GM21390 (cell line): ENCODE measurements around the gene F13A1.

Experiments
- ATAC-seq: cut with Tn5 transposase; IDR thresholded peaks from one replicate; pipeline ENCODE4 v1.9.1; 2021; ENCODE audit not compliant: unreplicated experiment

Gene F13A1

DNA sequence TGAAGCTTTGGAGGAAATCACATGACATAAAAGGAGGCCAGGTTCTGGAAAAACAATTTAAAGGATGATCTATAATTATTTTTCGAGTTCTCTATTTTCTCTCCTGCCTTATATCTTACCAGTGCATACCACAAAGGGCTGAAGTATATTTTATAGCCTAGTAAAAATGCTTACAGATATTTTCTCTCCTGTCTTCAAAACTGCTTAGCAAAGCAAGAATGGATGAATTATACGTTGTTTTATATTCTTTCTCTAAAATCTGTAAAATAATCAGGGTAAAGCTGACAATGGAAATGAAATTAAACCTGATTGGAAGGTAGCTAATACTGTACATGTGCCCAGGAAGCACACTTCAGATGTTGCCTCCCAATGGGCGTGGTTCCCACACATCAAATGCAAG is 123.7 kb downstream of the F13A1 start:
- no peak for ATAC-seq

DNA sequence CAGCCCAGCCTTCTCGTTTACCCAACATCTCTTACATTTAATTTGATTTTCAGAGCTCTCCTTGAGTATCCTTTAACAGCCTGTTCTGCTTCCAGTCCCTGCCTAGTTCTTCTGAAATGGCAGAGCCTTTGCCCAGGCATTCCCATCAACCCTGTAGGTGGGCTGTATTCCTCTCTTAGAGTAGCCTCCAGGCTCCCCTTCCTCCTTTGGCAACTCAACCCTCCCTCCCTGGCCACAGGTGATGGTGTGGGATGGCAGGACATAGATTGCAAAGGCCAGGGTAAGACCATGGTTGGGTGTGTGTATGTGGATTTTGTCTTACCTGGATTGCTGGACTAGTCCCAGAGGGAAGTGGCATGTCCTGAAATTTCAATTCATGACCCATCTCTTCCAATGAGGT is 125.4 kb downstream of the F13A1 start:
- no peak for ATAC-seq

DNA sequence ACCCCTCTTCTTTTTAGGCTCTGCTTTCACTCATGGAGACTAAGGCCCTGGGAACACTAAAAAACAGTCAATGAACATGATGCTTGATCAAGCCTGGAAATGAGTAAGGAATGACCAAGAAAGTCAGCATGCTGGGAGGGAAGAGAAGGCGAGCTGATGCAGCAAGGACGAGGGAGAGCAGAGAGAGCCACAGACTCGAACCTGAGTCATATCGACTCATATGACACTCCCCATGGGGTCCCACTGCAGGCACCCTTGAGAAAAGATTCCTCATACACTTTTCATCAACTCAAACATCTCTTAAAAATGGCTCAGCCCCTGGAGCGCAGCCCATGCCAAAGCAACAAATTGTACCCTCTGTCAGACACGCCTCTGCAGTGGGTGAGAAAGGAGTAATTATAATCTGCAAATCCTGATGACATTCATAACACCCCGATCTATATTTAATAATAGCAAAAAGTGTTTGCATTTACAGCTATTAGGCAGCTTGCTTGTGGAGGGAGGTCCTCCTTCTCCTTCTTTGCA is 127.2 kb downstream of the F13A1 start:
- ATAC-seq: no peak

DNA sequence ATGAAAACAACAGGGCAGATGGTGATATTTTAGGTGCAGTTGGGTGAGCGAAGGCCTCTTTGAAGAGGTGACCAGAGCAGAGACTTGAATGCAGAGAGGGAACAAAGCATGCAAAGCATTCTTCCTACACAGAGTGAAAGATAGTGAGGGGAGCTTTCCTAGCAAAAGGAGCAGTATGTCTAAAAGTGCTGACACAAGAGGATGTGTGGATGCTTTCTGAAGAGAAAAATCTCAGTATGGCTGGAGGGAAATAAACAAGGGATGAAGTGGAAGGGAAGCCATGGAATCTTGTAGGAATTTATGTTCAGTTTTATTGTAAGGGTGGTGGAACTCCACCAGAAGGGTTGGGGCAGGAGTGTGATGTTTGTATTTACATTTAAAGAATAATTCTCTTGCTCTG is 128.6 kb downstream of the F13A1 start:
- ATAC-seq: no peak

DNA sequence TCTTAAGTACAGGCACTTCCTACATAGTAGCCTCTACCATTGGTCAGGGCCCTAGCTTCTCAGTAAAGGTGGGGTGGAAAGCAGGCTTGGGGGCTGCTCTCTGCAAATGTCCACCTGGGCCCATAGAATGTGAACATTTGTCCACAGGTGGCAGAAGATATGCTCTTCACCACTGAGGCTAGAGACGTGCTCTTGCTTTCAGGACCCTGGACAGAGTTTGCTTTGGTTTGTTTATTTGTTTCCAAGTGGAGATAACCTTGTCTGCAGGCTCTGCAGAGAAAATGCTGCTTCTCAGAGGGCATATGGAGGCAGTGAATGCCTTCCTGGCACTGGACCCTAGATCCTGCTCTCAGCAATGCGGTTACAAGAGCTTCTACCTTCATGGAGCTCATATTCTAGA is 129.0 kb downstream of the F13A1 start:
- ATAC-seq: no peak

DNA sequence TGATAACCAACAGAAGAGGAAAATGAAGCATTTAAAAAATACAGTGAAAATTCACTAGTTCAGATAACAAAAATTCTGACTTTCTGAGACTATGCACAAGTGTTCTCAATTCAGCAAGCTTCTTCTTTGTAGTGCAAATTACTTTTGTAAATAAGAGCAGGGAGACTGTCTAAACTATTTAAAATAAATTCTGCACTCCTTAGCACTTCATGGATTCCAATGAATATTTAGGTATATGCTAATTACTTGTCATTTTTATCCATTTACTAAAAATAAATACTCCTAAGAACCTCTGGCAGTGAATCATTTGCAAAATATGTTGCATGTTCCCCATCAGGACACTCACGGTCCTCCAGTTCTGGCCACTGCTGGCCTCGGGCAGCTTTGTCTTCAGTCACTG is 139.8 kb downstream of the F13A1 start:
- no peak for ATAC-seq

DNA sequence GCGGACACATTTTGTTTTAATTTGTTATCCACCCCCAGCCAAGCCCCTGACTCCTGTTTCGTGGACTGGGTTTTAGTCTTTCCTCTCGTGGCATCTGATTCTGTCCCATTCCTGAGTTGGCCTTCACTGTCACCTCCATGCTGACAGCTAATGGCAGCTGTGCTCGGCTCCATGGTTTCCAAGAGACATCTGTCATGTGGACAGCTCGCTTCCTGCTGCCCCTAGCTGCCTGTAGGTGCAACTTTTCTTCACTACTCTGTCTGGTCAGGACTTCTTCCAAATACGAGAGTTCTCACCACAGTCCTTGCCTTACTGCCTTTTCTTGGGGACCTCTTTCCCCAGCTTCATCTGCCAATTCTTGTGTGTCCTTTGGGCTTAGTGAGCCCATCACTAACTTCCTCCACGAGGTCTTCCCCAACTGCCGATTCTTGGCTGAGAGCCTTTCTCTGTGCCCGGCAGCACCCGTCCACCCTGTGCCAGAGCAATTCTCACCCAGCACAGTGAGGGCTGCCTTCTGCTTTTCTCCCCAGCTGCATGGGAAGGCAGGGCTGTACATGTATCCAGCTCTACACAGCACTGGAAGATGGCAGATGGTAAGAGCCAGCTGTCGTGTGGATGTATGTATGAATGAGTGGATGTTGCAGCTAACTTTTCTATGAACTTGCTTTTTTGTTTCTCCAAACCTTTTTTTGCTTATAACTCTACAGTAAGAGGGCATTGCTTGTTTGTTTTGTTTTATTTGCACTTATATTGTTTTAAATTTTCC is 140.4 kb downstream of the F13A1 start:
- ATAC-seq: no peak

DNA sequence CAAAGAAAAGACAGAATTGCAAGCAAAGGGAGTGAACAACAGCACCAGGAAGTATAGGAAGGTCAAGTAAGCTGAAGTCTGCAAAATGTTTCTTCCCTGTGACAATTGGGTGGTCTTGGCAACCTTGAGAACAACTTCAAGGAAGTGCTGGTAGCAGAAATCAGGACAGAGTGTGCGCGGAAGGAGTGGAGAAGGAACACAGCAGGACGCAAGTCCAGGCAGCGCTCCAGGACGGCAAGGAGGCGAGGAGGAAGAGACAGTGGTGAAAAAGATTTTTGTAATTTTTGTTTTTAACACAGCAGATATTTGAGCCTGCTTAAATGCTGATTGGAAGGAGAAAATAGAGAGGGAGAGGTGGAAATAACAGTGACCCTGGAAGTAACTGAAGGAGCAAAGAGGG is 141.7 kb downstream of the F13A1 start:
- no peak for ATAC-seq

DNA sequence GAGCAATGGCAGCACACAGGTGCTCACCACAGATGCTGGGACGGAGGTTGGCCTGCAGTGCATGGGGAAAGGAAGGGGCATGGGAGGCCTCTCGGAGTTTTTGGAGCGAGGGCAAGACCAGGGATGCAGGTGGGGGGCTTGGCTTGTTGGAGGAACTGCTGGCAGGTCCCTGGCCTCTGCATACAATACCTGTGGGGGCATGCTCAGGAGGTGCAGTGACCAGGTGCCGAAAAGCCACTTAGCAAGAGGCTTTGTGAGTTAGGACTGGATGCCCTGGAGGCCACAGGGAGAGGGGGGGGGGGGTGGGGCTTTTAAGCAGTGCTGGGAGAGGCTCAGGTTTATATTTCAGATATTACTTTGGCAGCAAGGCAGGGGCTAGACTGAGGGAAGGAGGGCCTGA is 142.7 kb downstream of the F13A1 start:
- ATAC-seq: no peak

DNA sequence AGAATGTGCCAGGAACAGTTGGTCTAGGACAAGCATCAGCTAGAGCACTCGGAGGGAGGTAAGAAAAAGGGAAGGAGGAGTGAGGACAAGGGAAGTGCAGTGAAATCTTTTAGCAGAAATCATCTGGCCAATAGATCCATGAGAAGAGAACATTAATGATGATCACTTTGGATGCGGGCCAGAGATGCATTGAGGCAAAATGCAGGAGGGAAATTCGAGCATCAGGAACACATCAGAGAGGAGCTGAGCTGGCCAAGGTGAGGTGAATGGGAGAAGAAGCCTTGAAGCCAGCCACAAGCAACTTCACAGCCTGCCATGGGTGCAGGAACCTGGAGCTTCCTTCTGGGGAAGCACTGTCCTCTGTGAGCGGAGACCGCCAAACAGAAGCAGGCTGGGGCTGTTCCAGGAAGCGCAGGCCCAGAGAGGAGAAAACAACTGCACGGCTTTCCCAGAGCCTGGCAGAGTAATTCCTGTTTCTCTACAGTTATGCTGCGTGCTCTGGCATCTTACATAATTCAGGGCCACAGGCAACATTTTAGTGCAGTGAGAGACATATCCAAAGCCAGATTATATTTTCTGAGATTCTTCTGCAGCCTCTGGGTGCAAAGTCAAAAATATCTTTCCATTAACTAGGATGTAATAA is 143.8 kb downstream of the F13A1 start:
- ATAC-seq: no peak

DNA sequence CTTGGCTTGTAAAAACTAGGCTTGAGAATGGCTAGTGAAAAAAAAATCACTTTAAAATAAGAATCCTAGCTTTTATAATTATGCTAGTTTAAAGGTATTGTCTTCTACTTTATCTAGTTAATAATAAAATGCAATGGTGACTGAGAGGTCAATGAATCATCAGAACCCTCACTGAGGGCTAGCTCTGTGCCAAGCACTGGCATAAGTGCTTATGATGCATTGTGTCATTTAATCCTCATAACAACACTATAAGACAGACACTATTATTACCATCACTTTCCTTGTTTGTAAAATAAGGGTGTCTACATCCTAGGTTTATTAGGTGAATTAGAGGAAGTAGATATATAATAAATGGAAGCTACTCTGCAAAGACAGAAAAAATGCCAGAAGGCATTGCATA is 144.3 kb downstream of the F13A1 start:
- no peak for ATAC-seq

DNA sequence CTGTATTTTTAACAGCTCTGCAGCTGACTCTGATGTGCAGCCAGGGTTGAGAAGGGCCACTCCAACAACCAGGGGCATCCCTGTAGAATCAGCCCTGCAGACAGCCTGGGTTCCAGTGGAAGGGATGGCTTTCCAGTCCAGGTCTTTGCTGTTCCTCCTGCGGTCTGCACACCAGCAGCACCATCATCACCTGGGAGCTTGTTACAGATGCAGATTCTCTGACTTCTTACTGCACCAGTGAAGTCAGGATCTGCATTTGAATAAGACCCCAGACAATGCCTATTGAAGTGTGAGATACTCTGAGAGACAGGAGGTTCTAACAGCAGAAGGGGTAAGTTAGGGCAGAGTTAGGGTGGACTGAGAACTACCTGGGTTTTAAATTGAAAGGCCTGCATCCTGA is 151.3 kb downstream of the F13A1 start:
- ATAC-seq: no peak

DNA sequence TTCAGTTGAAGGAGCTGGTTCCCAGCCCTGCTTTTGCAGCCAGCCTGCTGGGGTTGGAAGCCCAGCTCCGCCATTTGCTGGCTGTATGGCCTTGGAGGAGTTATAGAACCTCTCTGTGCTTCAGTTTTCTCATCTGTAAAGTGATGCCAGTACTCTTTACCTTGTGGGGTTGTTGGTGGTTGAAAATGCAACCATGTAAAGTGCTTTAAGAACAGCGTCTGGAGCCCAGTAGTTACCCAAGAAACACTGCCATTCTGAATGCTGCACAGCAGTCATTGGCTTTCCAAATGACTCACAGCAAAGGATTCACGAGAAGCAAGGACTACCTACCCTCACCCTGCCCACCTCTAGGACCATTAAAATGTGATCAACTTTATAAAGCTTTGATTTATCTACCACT is 154.4 kb downstream of the F13A1 start:
- no peak for ATAC-seq

DNA sequence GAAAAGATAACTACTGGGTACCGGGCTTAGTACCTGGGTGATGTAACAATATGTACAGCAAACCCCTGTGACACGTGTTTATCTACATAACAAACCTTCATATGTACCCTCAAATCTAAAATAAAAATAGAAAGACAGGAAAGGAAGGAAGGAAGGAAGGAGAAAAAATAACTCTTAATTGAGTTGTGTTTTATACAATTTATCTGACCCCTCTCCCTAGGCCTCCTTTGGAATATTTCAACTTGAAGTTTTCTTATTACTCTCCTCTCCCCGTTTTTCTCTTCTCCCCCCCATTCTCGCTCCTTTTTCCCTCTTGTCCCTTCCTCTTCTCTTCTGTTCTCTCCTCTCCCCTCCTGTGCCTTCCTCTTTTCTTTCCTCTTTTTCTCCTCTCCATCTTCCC is 156.1 kb downstream of the F13A1 start:
- ATAC-seq: no peak

DNA sequence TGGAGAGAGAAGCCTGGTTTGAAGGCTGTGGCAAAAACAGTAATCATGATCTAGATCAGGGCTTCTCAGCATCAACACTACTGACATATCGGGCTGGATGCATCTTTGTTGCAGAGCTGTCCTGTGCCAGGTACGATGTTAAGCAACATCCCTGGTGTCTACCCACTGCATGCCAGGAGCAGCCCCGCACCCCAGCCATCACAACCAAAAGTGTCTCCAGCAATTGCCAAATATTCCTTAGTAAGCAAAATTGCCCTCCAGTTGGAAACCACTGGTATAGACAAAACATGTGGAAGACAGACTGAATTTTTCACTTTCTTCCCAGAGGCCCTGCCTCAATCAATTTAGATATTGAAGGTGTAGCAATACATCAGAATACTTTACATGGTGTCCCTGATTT is 166.1 kb downstream of the F13A1 start:
- no peak for ATAC-seq

DNA sequence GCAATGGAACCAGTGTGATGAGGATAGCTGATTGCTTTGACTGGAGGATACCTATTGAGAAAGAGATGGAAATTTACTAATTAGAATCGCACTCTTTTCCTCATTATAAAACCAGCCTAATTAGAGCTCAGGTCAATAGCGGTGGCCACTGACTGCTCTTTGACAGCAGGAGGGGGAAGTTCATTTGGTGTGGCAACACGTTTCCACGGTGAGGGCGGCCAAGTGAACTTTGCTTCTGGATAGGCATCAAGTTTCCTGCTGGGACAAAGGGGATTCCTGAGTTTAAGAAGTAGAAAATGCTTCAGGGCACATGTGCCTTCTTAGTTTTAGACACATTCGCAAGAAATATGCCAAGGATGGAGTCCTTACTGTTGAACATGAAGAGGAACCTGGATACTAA is 168.4 kb downstream of the F13A1 start:
- ATAC-seq: no peak

DNA sequence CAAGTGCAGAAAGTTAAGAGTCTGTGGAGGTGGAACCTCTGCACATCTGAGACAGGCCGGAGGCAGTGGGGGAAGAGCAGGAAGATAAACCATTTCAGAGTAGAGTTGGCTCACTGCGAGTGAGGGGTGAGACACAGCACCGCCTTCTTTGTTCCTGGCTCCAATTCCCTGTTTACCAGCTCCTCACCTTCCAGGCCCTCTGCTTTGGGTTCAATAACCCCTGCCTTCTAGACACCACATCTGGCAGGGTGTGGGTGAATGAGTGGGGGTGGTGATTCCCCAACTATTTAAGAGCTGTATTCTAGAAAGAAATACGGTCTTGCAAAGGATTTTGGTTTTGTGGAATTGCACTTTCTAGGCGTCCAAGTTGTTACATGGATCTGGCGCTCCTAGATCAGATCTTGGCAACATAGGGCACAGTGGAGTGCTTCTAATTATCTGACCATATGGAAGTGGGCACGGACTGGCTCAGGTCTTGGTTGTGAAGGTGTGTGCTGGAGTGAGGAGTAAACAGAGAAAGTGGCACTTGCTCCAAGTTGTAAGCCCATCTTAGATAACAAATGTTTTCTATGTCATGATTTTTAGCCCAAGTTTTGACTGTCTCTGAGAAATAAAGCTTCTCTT is 172.2 kb downstream of the F13A1 start:
- ATAC-seq: no peak

DNA sequence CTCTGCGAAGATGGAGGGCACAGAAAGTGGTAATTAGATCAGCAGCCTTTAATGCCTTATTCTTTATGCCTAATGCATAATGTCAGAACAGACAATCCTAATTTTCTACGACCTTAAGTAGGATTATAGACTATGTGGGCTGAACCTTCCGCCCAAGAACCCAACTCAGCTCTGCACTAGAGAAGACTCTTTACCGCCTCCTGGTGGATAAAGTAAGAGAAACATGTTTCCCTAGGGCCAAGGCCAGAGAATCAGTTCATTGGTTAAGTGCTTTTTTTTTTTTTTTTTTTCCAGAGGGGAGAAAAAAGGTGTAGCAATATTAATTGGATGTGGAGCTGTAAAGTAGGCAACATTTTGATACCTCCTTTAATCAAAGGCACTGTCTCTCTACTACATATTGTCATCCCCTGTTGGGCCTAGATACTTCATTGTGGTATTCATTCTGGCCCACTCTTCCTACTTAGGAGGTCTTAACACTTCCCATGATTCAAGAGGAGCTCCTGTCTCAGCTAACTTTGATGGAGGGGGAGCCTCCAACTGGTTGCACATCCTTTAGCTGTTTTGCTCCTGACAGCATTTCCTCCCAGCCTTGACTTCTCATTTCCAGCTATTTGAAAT is 188.9 kb downstream of the F13A1 start:
- ATAC-seq: no peak

DNA sequence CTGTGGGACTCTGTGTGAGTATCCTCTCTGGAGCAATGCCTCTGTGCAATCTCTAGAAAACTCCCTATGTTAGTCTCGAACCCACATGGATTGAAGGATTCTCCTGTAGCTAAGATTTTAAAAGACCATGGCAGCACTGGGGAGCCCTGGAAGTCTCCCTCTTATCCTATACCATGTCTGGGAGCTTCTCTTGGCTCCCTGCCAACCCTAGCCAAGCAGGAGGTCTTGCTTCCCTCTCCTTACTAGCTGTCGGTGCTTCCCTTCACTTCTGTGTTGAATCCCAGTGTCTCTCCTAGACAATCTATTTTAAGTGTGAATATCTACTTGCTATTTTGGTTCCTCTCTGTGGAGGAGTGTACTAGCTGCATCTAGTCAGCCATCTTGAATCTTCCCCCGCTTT is 195.0 kb downstream of the F13A1 start:
- no peak for ATAC-seq

DNA sequence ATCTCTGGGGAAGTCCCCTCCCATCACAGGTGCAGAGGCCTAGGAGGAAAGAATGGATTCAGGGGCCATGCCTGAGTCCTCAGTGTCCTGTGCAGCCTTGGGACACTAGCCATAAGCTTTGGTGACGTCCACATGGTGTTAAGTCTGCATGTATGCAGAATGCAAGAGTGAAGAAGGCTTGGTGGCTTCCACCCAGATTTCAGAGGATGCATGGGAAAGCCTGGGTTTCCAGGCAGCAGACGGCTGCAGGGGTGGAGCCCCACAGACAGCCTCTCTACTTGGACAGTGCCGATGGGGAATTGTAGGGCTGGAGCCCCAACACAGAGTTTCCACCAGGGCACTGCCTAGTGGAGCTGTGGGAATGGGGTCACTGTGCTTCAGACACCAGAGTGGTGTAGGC is 196.7 kb downstream of the F13A1 start:
- no peak for ATAC-seq

DNA sequence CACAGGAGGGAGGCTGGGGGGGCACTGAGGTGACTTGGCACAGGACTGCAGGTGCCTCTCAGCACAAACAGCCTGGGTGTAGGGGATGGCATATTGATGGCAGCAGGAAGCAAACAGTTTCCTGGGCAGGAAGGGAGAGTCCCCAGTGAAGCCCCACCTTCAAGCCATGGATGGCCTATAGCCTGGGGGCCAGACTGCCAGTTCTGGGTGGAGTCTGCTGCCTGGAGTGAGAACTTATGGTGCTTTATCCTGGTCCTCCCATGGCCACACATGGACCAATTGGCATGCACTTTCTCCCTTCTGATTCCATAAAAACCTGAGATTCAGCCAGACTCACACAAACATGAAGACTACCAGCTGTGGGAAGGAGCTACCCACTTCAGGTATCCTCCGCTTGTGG is 198.5 kb downstream of the F13A1 start:
- ATAC-seq: no peak
